Kidney (tissue), 14 donors: Measurements from ENCODE around the gene EYA4. TPM values are rescaled to one million over a fixed set of nuclear protein-coding genes. Genes with fewer than 3 reads are reported as not detected.
A peak's percentile ranks its signal among the peaks of the same experiment; 100 is the strongest.

Experiments used
- DNase-seq, 5 donors: peaks; one replicate each; pipeline ENCODE4 v3.0.0-alpha.2; 2013 to 2020
- FAIRE-seq: peaks from 2 replicates; lab custom pipeline; 2012; peaks lifted over from hg19 to GRCh38; lab: Jason Lieb, UNC
- H3K27ac ChIP-seq, 2 donors: one replicate each; pipeline ENCODE4 v1.7.0; 2013; ENCODE audit warnings: low read depth in 2 of 2, low read length in 2 of 2, inconsistent platforms in 1 of 2
- H3K27me3 ChIP-seq: one replicate; pipeline ENCODE4 v1.7.1; 2013; ENCODE audit warnings: low read length, inconsistent platforms; ENCODE audit not compliant: control insufficient read depth, insufficient read depth
- H3K36me3 ChIP-seq, 3 donors: one replicate each; pipeline versions ENCODE4 v1.7.0 to v1.7.1; 2013; ENCODE audit warnings: low read length in 3 of 3, control low read depth in 1 of 3, inconsistent platforms in 1 of 3; ENCODE audit not compliant: insufficient read depth in 3 of 3, control insufficient read depth in 2 of 3
- H3K4me1 ChIP-seq, 3 donors: one replicate each; pipeline versions ENCODE4 v1.7.0 to v1.7.1; 2013; ENCODE audit warnings: low read length in 3 of 3, inconsistent platforms in 1 of 3, low read depth in 1 of 3; ENCODE audit not compliant: control insufficient read depth in 2 of 3, insufficient read depth in 2 of 3
- H3K4me3 ChIP-seq, 3 donors: one replicate each; pipeline versions ENCODE4 v1.7.0 to v1.8.1; 2013; ENCODE audit warnings: low read length in 3 of 3, control low read depth in 1 of 3, inconsistent platforms in 1 of 3
- H3K9ac ChIP-seq, 3 donors: one replicate each; pipeline versions ENCODE4 v1.7.0 to v1.7.1; 2013; ENCODE audit warnings: low read length in 3 of 3, control low read depth in 1 of 3, inconsistent platforms in 1 of 3
- H3K9me3 ChIP-seq, 3 donors: one replicate each; pipeline versions ENCODE4 v1.7.0 to v1.7.1; 2013; ENCODE audit warnings: low read length in 3 of 3, control low read depth in 1 of 3, inconsistent platforms in 1 of 3; ENCODE audit not compliant: control insufficient read depth in 2 of 3, insufficient read depth in 1 of 3
- intact Hi-C: fragments of 100-400 bp; cut with DNase I; formaldehyde crosslinking; loops from one replicate; pipeline ENCODE4 v1.11.1; 2022
- polyA plus RNA-seq: library from polyadenylated mRNA; stranded (reverse); fragments of 350-450 nt; fragmentation: Illumina TruSeq; extraction: RNeasy Lipid Tissue Mini Kit (QIAGEN cat#74804); gene quantifications from one replicate; pipeline ENCODE4 v1.2.3, GENCODE V29; 2014; ENCODE audit warnings: low read depth, low replicate concordance; ENCODE audit not compliant: insufficient read depth
- total RNA-seq: library from RNA; stranded (reverse); fragmentation: NEBNext Ultra II Directional; extraction: Animal tissue kit (Norgen Biotek cat#: 25700); gene quantifications from one replicate; pipeline ENCODE4 v1.2.1, GENCODE V29; 2021
- TF ChIP-seq, protein P1 (sequence below): IDR thresholded peaks from 3 replicates; pipeline ENCODE4 v1.5.1; 2012; ENCODE audit warnings: mild to moderate bottlenecking, moderate library complexity, borderline replicate concordance; ENCODE audit not compliant: insufficient read depth; ENCODE audit errors: extremely low read depth
- donor health status: control.
- donor health status: control.
- donor health status: control.
- donor health status: control.
- donor health status: control.
- donor health status: DM: yes; HTN: yes; CAD: no.
- donor health status: Normal renal cell carcinoma (clear cell type).

Gene EYA4
- total and polyA plus RNA-seq, 2 donors from 2014 or later, result 0.99 to 5.0 TPM

DNA sequence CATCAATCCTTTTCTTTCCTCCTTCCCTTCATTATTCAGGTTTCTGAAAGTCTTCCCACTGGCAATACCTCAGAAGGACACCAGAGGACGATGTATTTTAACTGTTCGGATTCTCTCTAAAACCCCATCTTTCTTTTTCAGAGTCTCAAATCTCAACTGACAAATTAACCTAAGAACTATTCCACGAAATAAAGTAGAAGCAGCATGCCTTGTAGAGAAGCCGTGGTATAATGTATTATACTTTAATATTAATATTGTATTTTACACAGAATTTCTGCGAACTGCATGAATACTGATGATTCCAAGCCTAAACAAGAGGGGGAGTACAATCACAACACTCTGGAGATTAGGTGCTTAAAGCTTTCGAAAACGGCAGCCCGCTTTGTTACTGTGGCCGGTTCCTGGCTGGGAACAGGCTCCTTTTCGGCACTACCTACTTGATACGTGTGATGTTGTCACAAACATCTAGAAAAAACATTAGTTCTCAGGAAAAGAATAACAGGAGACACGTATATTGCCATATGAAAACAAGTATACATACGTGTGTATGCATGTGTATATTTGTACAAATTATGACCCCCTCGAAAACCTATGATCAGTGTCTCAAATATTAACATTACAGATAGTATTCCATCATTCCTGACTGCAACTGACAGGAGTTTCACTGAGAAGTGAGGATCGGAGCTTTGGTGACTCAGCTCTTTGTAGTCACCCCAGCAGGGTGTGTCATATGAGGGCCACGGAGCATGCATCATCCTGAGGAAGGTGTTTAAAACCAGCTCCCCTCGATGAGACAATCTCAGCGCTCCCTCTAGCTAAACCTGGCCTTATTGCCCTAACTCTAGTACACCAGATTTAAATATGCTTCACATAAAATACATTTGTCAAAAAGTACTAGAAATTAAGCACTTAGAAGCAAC is 328.1 kb downstream of the EYA4 start:
- FAIRE-seq (peak; percentile 85), DNase-seq (peak in 3 of 5 donors; percentile 46 to 89 (median 89))
- peaks cover 0 to 4% (median 2%) of the 10 kb centered on the region in 3 donors for H3K4me1 ChIP-seq
- H3K9me3 ChIP-seq, result no peaks in the 10 kb centered on the region
- no peaks in the 10 kb centered on the region for H3K27me3 ChIP-seq
- H3K4me3 ChIP-seq, result peak overlapping the region; percentile 26 to 55 (median 52)
- no peak overlapping the region for H3K27ac ChIP-seq
- intact Hi-C loops, result loop anchor here (10.0 kb wide), 1 partner anchor 346 kb away; no protein-coding TSS in a partner anchor
- H3K9ac ChIP-seq, result peak overlapping the region in 2 of 3 donors; percentile 49 to 52
- TF ChIP-seq, protein P1, sequence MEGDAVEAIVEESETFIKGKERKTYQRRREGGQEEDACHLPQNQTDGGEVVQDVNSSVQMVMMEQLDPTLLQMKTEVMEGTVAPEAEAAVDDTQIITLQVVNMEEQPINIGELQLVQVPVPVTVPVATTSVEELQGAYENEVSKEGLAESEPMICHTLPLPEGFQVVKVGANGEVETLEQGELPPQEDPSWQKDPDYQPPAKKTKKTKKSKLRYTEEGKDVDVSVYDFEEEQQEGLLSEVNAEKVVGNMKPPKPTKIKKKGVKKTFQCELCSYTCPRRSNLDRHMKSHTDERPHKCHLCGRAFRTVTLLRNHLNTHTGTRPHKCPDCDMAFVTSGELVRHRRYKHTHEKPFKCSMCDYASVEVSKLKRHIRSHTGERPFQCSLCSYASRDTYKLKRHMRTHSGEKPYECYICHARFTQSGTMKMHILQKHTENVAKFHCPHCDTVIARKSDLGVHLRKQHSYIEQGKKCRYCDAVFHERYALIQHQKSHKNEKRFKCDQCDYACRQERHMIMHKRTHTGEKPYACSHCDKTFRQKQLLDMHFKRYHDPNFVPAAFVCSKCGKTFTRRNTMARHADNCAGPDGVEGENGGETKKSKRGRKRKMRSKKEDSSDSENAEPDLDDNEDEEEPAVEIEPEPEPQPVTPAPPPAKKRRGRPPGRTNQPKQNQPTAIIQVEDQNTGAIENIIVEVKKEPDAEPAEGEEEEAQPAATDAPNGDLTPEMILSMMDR, result peak; percentile 85
- no peaks in the 10 kb centered on the region for H3K36me3 ChIP-seq

DNA sequence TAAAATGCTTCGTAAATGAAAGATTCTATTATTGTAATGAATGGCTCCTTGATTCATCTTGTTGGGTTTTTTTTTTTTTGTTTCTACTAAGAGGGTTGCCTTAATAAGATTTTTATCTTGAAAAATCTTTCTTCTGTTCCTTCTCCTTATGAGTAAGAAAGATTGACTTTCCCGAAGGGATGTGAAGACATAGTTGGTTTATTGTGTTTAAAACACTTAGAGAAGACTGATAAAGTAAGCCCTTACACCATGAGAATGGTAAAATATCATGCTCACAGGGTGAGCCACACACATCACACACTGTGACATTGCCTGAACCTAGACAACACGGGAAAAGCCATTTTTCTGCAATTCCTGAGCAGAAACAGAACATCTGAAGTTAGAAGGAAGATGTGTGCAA is 330.5 kb downstream of the EYA4 start:
- Histone ChIP-seq H3K36me3 (no peaks in the 10 kb centered on the region), H3K9me3 (no peaks in the 10 kb centered on the region), H3K4me1 (peaks cover 0 to 4% (median 2%) of the 10 kb centered on the region in 3 donors), H3K9ac (no peak overlapping the region), H3K27me3 (no peaks in the 10 kb centered on the region), H3K4me3 (no peak overlapping the region), H3K27ac (no peak overlapping the region)
- intact Hi-C loops, result no loop called here
- no peak for FAIRE-seq
- DNase-seq, result no peak
- TF ChIP-seq, protein P1, result no peak

DNA sequence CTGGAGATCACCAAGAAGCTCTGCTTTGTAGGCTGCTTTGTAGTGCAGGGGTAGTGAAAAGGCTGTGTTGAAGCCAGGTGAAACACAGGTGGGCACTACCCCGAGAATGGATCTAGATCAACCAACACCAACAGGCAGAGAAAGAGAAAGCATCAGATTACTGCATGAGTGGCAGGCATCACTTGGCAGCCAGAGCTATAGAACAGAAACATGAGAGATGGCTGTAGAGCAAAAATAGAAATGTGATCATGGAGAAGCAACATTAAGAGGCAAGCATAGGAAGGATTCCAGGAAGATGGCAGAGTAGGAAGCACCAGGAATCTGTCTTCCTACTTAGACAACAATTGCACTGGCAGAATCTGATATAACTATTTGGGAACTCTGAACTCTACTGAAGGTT is 336.7 kb downstream of the EYA4 start:
- no peak overlapping the region for H3K9ac ChIP-seq
- H3K36me3 ChIP-seq, result no peaks in the 10 kb centered on the region
- H3K9me3 ChIP-seq, result peaks cover 0 to 2% (median 0%) of the 10 kb centered on the region in 3 donors
- FAIRE-seq (no peak), DNase-seq (no peak)
- intact Hi-C loops, result no loop called here
- no peak overlapping the region for H3K27ac ChIP-seq
- no peak overlapping the region for H3K4me3 ChIP-seq
- TF ChIP-seq, protein P1, result no peak
- H3K27me3 ChIP-seq, result no peaks in the 10 kb centered on the region
- H3K4me1 ChIP-seq, result no peaks in the 10 kb centered on the region
